ENCODE results near the gene EME1.

DNA sequence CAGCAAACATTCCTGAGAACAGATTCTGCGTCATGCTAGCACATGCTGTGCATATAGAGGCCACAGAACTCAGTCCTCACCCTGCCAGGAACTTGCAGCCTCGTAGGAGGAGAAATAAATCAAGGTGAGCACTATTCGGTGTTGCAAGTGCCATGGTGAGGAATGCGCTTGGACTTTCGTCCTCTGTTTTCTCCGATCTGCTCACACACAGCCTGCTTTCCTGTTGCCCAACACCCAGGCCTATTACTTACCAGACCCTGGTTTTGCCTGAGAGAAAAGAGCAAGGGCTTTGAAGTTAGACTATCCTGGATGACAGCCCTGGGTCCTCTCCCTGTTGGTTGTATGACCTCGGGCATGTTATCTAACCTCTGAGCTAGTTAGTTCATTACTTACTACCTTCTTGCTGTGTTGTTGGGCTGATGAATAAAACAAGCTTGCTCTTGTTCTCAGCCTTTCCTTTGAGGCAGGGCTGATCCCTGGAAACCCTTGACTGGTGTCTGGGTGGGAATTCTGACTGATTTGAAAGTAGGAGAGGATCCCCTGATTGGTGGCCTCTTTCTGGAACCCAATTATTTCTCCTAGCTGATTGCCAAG is 55.9 kb downstream of the EME1 start:
- peak; percentile 17 for TF ChIP-seq POLR2A (IDR thresholded peaks at IDR 0.05)
- TF ChIP-seq, protein P1, sequence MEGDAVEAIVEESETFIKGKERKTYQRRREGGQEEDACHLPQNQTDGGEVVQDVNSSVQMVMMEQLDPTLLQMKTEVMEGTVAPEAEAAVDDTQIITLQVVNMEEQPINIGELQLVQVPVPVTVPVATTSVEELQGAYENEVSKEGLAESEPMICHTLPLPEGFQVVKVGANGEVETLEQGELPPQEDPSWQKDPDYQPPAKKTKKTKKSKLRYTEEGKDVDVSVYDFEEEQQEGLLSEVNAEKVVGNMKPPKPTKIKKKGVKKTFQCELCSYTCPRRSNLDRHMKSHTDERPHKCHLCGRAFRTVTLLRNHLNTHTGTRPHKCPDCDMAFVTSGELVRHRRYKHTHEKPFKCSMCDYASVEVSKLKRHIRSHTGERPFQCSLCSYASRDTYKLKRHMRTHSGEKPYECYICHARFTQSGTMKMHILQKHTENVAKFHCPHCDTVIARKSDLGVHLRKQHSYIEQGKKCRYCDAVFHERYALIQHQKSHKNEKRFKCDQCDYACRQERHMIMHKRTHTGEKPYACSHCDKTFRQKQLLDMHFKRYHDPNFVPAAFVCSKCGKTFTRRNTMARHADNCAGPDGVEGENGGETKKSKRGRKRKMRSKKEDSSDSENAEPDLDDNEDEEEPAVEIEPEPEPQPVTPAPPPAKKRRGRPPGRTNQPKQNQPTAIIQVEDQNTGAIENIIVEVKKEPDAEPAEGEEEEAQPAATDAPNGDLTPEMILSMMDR (IDR thresholded peaks at IDR 0.05): no peak

All from prostate gland (tissue), 2 donors.